ENCODE results near the gene ADAMTS15.

Gene ADAMTS15

GRCh38 chr11:130478204-130478701 is 29.8 kb downstream of the ADAMTS15 start:
- peak; percentile 82 to 91 for DNase-seq
- H3K9me3 ChIP-seq, result no peaks in the 10 kb centered on the region
- H3K27me3 ChIP-seq, result no peaks in the 10 kb centered on the region
- peak overlapping the region; percentile 73 to 81 for H3K27ac ChIP-seq
- peaks cover 11 to 18% (median 11%) of the 10 kb centered on the region in 3 donors for H3K36me3 ChIP-seq
- H3K4me3 ChIP-seq, result no peak overlapping the region
- TF ChIP-seq CTCF (IDR thresholded peaks at IDR 0.05), result no peak
- intact Hi-C loops (cut with DNase I; ENCODE audit: low total_unique reads), result no loop called here
- peaks cover 0 to 68% (median 36%) of the 10 kb centered on the region in 4 donors for H3K4me1 ChIP-seq

GRCh38 chr11:130478881-130479280 is 30.4 kb downstream of the ADAMTS15 start:
- peak overlapping the region; percentile 73 to 81 for H3K27ac ChIP-seq
- intact Hi-C loops (cut with DNase I; ENCODE audit: low total_unique reads), result no loop called here
- H3K9me3 ChIP-seq, result no peaks in the 10 kb centered on the region
- H3K27me3 ChIP-seq, result no peaks in the 10 kb centered on the region
- TF ChIP-seq CTCF (IDR thresholded peaks at IDR 0.05), result no peak
- DNase-seq, result peak in 1 of 2 donors; percentile 65
- H3K4me1 ChIP-seq, result peaks cover 0 to 73% (median 36%) of the 10 kb centered on the region in 4 donors
- no peak overlapping the region for H3K4me3 ChIP-seq
- peaks cover 5 to 12% (median 5%) of the 10 kb centered on the region in 3 donors for H3K36me3 ChIP-seq

- no peaks in the 10 kb centered on the region for H3K27me3 ChIP-seq
- H3K36me3 ChIP-seq, result no peaks in the 10 kb centered on the region
- no peak for DNase-seq
- intact Hi-C loops (cut with DNase I; ENCODE audit: low total_unique reads), result no loop called here
- no peak overlapping the region for H3K4me3 ChIP-seq
- TF ChIP-seq CTCF (IDR thresholded peaks at IDR 0.05), result no peak
- H3K27ac ChIP-seq, result peak overlapping the region; percentile 73 to 81
- H3K4me1 ChIP-seq, result peaks cover 0 to 69% (median 36%) of the 10 kb centered on the region in 4 donors
- no peaks in the 10 kb centered on the region for H3K9me3 ChIP-seq
These were observed 31.7 kb downstream of the ADAMTS15 start for GRCh38 chr11:130480186-130480585.

- no peak for DNase-seq
- Histone ChIP-seq H3K4me3 (no peak overlapping the region), H3K27ac (peak overlapping the region; percentile 73 to 81), H3K4me1 (peaks cover 0 to 64% (median 36%) of the 10 kb centered on the region in 4 donors), H3K27me3 (no peaks in the 10 kb centered on the region), H3K9me3 (no peaks in the 10 kb centered on the region), H3K36me3 (no peaks in the 10 kb centered on the region)
- TF ChIP-seq CTCF (IDR thresholded peaks at IDR 0.05), result no peak
- intact Hi-C loops (cut with DNase I; ENCODE audit: low total_unique reads), result no loop called here
These were observed 32.3 kb downstream of the ADAMTS15 start for GRCh38 chr11:130480711-130481140.

- no peaks in the 10 kb centered on the region for H3K9me3 ChIP-seq
- H3K4me1 ChIP-seq, result peaks cover 0 to 48% (median 21%) of the 10 kb centered on the region in 4 donors
- DNase-seq, result no peak
- intact Hi-C loops (cut with DNase I; ENCODE audit: low total_unique reads), result no loop called here
- H3K27ac ChIP-seq, result peak overlapping the region; percentile 47 to 53
- no peak overlapping the region for H3K4me3 ChIP-seq
- TF ChIP-seq CTCF (IDR thresholded peaks at IDR 0.05), result no peak
- no peaks in the 10 kb centered on the region for H3K27me3 ChIP-seq
- no peaks in the 10 kb centered on the region for H3K36me3 ChIP-seq
These were observed 34.7 kb downstream of the ADAMTS15 start for GRCh38 chr11:130483124-130483523.

- Histone ChIP-seq H3K9me3 (no peaks in the 10 kb centered on the region), H3K27ac (no peak overlapping the region), H3K4me3 (no peak overlapping the region), H3K4me1 (peaks cover 0 to 27% (median 6%) of the 10 kb centered on the region in 4 donors), H3K27me3 (no peaks in the 10 kb centered on the region), H3K36me3 (no peaks in the 10 kb centered on the region)
- no peak for TF ChIP-seq CTCF (IDR thresholded peaks at IDR 0.05)
- DNase-seq, result no peak
- intact Hi-C loops (cut with DNase I; ENCODE audit: low total_unique reads), result no loop called here
These were observed 37.5 kb downstream of the ADAMTS15 start for GRCh38 chr11:130485983-130486382.

Measured in tibial artery (tissue), 4 donors.